Choroid plexus epithelial cell (primary cell): ENCODE measurements around the gene BTF3.
"Not testable (repeated sequence)": the region's sequence is repeated elsewhere in the genome, so short reads cannot be mapped to it uniquely, and the experiment has no call there.

ENCODE experiments used
- DNase-seq: peaks from one replicate; pipeline ENCODE4 v3.0.0-alpha.2; 2010; ENCODE audit warnings: low read depth
- H3K4me3 ChIP-seq: 2 replicates; pipeline ENCODE4 v1.5.1; 2011; ENCODE audit warnings: low read depth, mild to moderate bottlenecking, control low read depth, low read length, moderate library complexity
- CTCF ChIP-seq: conservative IDR thresholded peaks from 2 replicates; pipeline ENCODE4 v1.5.1; 2011; ENCODE audit warnings: low read depth, mild to moderate bottlenecking, control low read depth, inconsistent platforms, low read length, moderate library complexity

BTF3 gene

DNA sequence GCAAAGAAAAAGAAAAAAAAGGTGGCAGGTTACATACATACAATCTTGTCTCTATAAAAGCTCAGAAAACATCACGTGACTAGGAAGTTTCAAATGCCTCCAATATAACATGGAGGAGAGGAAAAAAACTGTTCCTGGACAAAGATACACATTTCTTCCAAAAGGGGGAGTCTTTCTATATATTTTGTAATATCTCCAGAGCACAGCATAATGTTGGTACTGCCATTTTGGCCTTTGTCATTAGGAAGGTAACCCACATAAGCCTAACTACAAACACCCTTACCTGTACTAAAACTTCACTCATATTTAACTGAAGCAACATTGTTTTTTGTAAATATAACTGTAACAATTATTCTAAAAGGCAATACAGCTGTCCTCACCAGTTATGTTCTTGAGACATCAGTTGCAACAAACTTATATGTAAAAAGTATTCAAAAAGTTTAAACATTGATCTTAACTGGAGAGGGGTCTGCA is 1.2 kb upstream of the BTF3 start:
- TF ChIP-seq CTCF, result peak; percentile 50
- peak; percentile 83 for DNase-seq
- H3K4me3 ChIP-seq, result no peak overlapping the region

DNA sequence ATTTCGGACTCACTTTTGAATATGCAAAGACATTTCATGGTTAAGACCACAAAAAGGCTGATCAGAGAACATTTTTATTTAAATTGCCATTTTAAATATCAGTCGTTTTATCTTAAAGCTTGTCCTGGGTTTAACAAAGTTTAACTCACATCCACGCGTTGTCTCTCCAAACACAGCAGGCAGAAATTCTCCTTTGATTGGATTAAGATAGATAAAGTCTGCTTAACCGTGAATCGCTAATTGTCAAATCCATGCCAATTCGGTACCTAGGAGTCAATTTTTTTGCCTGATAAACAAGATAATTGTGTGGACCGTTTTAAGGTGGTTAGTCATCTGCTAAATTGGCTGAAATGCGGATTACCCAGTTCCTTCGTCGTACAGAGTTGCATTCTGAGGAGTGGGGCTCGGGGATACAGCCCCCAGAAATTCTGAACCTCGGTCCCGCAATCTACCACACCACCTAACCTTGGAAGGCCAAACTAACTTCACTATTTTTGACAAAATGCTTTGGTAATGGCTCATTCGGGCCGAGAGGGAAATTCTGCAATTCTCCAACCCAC is 665 bp upstream of the BTF3 start:
- no peak for DNase-seq
- peak overlapping the region; percentile 89 for H3K4me3 ChIP-seq
- no peak for TF ChIP-seq CTCF

DNA sequence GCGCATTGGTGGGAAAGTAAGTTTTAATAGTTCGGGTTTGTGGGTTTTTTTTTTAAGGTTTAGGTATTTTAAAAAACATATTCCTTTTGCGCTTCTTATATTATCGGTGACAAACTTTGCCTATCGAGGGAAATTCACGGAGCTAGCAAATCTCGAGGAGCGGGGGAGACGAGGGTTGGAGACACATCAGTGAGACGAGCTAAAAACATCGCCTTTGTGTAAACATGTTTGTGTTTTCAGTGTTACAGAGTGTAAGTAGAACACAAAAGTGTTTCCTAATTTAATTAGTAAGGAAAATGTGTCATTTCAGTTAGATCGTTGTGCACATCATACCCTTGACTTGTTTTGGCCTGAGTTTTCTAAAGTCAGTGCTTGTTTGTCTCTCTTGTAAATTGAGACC is 945 bp downstream of the BTF3 start:
- peak; percentile 22 for DNase-seq
- H3K4me3 ChIP-seq, result peak overlapping the region; percentile 89
- TF ChIP-seq CTCF, result no peak

DNA sequence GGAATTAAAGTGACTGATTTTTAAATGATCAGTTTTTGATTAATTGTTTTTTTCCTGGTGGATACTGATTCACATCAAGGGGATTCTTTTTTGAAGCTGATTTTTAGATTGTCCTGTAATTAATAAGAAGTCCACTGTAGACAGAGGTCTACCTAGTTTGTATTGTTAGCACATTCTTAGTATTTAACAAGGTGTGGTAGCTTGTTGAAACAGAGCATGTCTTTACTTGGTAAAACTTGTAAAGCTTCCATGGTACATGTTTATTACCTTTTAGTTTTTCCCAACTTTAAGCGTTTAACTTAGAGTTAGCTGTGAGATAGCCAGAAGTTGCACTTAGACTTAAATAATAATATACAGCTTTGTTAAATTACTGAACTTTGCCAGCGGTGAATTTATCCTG is 1.5 kb downstream of the BTF3 start:
- H3K4me3 ChIP-seq, result peak overlapping the region; percentile 89

GRCh38 chr5:73501406-73501805 is 3.2 kb downstream of the BTF3 start:
- H3K4me3 ChIP-seq, result no peak overlapping the region
- no peak for TF ChIP-seq CTCF
- DNase-seq, result no peak

More for the DNA sequence above, 1.5 kb downstream of the BTF3 start:
- DNase-seq, result no peak
- no peak for TF ChIP-seq CTCF

DNA sequence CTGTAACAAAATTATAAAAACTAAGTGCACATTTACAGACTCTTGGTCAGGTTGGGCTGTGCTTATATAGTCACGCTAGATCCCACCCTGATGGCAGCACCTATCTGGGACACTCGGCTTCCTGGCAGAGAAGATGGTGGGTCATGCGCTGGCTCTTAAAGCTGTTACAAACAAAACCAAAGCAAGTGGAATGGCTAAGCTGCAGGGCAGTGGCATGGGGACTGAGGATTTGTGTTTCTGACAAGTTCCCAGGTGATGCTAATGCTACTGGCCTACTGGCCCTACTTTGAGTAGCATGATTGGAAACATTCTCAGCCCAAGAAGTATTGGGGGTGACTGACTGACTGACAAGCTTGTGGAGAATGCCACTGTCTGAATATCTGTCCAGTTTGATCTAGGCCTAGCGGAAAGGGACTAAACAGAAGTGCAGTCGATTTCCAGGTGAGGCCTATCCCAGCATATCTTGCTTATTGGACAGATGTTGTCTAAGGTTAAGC is 8.3 kb downstream of the BTF3 start:
- DNase-seq, result no peak
- H3K4me3 ChIP-seq, result no peak overlapping the region
- no peak for TF ChIP-seq CTCF

- H3K4me3 ChIP-seq, result no peak overlapping the region
- peak; percentile 50 for DNase-seq
- TF ChIP-seq CTCF, result no peak
These were observed 8.8 kb downstream of the BTF3 start for GRCh38 chr5:73507062-73507461.

DNA sequence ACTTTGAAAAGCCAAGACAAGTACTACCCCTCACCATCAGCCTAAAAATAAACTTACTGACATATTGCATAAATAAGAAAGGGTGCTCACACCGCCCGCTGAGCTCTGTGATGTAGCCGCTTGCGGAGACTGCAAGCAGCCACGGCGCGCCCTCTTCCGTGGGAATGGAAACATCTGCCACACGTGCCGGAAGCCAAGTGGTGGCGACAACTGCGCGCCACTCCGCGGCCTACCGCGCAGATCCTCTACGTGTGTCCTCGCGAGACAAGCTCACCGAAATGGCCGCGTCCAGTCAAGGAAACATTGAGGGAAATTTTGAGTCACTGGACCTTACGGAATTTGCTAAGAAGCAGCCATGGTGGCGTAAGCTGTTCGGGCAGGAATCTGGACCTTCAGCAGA is 10.3 kb downstream of the BTF3 start:
- not testable (repeated sequence) for DNase-seq, H3K4me3 ChIP-seq
